NCI-H2171 (cell line): Measurements from ENCODE around the gene DUSP28.
"Not testable (repeated sequence)": the region's sequence is repeated elsewhere in the genome, so short reads cannot be mapped to it uniquely, and the experiment has no call there.

Source experiments
- DNase-seq: peaks from one replicate; lab custom pipeline; 2025; lab: John Stamatoyannopoulos, UW

The DUSP28 gene

GRCh38 chr2:240527153-240527750 lies 32.9 kb upstream of the DUSP28 start:
- no peak for DNase-seq

- no peak for DNase-seq
Observed at GRCh38 chr2:240528406-240529040, 31.6 kb upstream of the DUSP28 start.

DNA sequence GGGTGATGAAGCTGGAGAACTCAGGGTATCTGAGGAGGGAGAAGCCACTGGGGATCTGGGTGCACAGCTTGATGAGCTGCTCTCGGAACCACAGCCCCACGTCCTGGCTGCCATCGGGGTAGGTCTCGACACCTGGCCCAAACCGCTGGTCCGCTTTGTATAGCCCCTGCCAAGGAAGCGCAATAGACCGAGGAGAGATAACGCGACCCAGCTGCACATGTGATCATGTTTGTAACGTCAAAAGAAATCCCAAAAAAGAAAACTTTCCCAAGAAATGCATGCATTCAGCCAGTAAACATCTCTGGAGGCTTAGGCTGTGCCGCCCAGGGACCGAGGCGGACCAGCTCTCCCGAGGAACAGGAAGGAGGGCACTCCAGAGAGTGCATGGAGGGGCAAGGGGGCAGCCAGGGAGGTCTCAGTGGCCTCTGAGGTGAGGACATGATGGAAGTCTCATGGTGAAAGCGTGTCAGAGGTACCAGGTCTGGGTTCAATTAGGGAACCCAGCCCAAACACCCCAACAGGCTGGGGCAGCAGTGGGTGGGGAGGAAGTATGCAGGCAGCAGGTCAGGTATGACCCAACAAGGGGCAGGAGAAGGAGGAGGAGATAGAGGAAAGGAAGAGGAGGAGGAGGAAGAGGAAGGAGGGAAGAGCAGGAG lies 30.7 kb upstream of the DUSP28 start:
- no peak for DNase-seq

DNA sequence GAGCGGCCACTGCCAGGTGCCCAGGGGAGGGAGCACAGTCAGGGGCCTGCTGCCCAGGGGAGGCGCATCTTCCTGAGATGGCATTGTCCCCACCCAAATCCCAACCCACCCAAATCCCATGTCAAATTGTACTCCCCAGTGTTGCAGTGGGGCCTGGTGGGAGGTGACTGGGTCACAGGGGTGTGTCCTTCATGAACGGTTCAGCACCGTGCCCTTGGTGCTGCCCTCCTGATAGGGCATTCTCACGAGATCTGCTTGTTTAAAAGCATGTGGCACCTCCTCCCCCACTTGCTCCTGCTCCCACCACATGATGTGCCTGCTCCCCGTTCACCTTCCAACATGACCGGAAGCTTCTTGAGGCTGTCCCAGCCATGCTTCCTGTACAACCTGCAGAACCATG lies 30.0 kb upstream of the DUSP28 start:
- no peak for DNase-seq

DNA sequence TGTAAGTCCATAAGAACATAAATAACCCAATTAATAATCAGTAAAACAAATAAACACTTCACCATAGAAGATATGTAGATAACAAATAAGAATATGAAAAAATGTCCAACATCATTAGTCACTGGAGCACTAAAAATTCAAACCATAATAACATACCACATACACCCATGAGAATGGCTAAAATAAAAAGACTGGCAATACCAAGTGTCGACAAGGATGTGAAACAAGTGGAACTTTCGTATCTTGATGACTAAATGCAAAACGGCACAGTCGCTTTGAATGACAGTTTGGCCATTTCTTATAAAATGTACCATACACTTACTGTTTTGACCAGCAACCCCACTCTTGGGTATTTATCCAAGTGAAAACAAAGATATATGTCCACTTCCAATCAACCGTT lies 29.1 kb upstream of the DUSP28 start:
- DNase-seq = no peak

DNA sequence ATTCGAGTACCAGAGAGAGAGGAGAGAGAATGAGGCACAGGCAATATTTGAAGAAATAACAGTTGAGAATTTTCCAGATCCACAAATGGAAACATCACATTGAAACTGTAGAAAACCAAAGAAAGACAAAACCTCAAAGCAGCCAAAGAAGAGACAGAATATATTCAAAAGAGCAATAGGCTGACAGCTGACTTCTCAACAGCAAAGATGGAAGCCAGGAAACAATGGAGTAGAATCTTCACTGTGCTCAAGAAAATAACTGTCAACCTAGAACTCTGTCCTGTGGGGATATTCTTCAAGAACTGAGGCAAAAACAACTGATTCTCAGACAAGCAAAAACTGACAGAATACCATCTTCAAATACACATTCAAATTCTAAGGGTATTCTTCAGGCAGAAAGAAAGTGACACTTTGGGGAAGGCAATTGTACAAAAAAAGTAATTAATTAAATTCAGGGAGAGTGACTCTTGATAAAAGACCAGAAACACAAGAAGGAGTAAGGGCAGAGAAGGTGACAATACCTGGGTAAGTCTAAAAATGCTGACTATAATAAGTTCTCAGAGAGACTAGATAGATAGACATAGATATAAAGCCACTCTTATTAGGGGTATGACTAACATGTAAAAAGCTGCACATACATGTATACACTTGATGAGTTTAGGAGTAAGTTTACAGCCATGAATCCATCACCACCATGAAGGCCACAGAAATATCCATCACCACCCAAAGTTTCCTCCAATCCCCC lies 28.0 kb upstream of the DUSP28 start:
- DNase-seq = no peak

- DNase-seq = no peak
Observed at GRCh38 chr2:240538031-240538780, 22.0 kb upstream of the DUSP28 start.

DNA sequence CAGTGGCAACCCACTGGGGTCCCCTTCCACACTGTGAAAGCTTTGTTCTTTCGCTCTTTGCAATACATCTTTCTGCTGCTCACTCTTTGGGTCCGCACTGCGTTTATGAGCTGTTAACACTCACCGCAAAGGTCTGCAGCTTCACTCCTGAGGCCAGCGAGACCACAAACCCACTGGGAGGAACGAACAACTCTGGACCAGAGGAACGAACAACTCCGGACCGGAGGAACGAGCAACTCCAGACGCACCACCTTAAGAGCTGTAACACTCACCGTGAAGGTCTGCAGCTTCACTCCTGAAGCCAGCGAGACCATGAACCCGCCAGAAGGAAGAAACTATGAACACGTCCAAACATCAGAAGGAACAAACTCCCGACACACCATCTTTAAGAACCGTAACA lies 21.1 kb upstream of the DUSP28 start:
- DNase-seq = not testable (repeated sequence)

DNA sequence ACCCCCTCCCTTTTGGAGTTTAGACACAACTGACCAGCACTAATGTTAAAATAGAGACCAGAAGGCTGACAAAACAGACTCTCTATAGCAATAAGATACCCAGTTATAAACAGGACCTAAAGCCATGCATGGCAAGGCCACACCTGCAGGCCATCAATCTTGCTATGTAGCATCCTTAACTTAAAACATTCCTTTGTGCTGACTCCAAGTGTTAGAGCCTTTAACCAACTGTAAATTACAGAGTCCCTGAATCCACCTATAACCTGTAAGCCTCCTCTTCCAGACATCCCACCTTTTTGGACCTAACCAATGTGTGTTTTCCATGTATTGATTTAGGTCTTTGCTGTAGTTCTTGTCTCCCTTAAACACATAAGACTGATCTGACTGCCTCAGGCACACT lies 20.3 kb upstream of the DUSP28 start:
- DNase-seq = no peak

- DNase-seq = no peak
Observed at GRCh38 chr2:240551288-240551687, 8.9 kb upstream of the DUSP28 start.

DNA sequence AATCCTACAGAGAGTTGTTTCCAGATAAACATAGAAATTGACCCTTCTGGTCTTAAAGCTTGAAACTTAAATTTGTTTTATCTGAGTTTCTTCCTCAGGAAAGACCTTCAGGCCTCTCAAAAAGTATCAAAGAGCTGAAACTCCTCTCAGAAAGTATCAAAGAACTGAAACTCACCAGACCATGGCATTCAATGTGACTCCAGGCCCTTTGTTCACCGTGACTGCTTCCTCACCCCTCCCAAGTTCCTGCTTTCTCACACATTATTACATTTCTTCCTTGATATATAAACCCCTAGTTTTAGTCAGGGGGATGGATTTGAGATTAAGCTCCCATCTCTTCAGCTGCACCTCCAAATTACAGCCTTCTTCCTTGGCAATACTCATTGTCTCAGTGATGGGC lies 8.3 kb upstream of the DUSP28 start:
- no peak for DNase-seq

DNA sequence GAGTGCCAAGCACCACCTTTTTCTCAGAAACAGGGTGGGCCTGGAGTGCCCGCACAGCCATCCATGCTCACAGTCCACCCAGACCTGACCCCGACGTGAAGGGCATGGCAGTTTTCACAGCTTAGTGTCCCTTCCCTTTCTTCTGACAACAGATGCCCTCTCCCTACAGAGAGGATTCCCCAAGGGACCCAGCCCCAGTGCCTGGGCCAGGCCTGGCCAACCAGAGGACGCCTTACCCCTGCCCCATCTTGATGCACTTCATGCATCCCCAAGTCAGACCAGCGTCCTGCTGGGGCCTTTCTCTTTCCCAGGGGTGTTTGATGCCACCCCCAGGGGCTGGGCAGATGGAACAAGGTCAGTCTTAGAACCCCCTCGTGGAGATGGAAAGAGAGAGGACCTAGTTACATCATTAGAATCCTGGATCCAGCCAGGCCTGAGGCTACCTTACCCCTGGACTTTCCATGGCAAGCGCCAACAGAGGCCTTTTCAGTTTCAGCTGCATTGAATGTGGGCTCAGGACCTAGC lies 6.1 kb upstream of the DUSP28 start:
- DNase-seq = no peak

- no peak for DNase-seq
Observed at GRCh38 chr2:240554767-240555493, 5.2 kb upstream of the DUSP28 start.

GRCh38 chr2:240555541-240556250 lies 4.5 kb upstream of the DUSP28 start:
- no peak for DNase-seq

GRCh38 chr2:240556553-240557100 lies 3.5 kb upstream of the DUSP28 start:
- DNase-seq = no peak

DNA sequence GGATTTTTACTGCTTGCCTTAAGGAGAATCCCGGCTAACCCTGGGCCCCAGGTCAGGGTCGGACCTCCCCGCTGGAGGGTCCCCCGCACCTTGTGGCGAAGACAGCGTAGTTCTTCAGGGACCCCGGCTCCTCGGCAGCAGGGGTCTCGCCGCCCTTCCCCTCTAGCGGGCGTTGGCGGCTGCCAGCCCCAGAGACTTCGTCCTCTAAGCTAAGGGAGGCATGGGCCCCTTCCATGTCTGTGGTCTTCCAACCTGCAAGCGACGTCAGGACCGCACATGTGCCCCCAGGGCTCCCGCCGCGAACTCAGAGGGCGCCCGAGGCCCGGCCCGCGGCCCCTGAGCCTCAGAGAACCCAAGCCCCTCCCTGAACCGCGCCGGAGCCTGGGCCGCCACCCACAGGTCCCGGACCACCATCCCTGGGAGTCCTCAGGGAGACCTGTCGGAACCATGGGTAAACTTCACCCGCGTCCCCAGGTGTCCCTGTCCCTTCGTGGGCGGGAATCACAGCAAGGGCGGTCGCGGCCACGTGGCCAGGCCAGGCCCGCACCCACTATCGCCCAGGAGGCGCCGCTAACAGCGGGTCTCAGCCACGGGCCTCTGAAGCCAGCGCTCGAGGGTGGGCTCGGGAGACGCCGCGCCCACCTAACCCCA lies 2.9 kb upstream of the DUSP28 start:
- no peak for DNase-seq

GRCh38 chr2:240557808-240558207 lies 2.3 kb upstream of the DUSP28 start, which contains the start of gene ANKMY1:
Gene ANKMY1, minus strand, starts transcription at chr2:240557988. Its CDS starts 653 bp downstream, at chr2:240557335.
- no peak for DNase-seq

DNA sequence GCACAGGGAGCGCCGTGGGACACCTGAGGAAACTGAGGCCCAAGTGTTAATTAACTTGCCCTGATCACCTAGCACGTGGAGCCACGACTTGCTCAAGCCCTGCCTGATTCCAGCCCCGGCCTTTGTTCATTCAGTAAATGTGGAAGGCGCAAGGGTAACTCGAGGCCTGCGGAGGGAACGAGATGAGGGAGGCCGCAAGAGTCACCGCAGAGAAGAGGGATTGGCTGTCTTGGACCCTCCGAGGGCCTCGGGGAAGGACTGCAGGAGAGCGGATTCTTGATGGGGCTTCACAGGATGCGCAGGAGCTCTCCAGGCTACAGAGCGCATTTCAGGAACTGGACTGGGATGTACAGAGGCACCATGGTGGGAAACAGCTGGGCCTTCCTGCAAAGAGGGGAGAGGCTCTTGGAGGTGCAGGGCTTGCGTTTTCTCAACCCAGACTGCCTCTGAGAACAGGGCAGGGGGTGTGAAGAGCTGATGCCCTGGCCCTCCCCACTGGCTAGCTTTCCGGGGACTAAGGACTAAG lies 1.9 kb upstream of the DUSP28 start:
- DNase-seq = no peak

GRCh38 chr2:240559286-240559685 lies 871 bp upstream of the DUSP28 start:
- no peak for DNase-seq
